Fibroblast of skin of scalp (primary cell): ENCODE data around the gene MYH6. TPM values are rescaled to one million over a fixed set of nuclear protein-coding genes. Genes with fewer than 3 reads are reported as not detected.
"Not testable (repeated sequence)": the region's sequence is repeated elsewhere in the genome, so short reads cannot be mapped to it uniquely, and the experiment has no call there.

Experiments used
- DNase-seq: peaks from one replicate; pipeline ENCODE4 v3.0.0-alpha.2; 2013
- polyA plus RNA-seq, 2 experiments: library from polyadenylated mRNA; unstranded; fragments of 120-200 nt; gene quantifications; one replicate each; pipeline ENCODE4 v1.2.1, GENCODE V29; 2013; ENCODE audit not compliant: insufficient read length in 2 of 2

The MYH6 gene
- polyA plus RNA-seq (2013, experiment 1 of 2; ENCODE audit: insufficient read length): not detected
- polyA plus RNA-seq (2013, experiment 2 of 2; ENCODE audit: insufficient read length): 0.12 TPM

GRCh38 chr14:23407516-23408306 is at the start of gene MYH6:
TSS of gene MYH6 (minus strand) at chr14:23408273. CDS start at chr14:23407223, 1,050 bp downstream.
- DNase-seq: no peak

- DNase-seq: not testable (repeated sequence)
These were observed 49.0 kb upstream of the MYH6 start for GRCh38 chr14:23456883-23457586.

DNA sequence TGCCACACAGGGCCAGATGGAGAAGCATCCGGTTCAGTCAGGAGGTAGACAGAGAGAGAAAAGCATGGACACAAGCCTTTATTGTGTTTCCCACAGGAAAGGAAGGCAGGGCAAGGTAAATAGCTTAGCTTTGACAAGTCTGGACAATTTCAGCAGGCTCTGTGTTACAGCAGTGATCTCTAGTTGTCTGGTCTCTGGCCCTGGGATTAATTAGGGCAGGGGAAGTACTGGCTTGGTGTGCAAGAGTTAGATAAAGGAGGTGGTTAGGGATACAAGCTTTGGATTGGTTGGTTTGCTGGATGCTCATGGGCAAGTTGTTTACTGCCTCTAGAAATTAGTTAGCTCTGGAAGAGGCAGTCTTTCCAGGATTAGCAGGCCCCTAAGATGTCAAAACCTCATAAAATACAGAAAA is 46.4 kb upstream of the MYH6 start:
- no peak for DNase-seq

GRCh38 chr14:23452237-23452636 is 44.2 kb upstream of the MYH6 start:
- no peak for DNase-seq

DNA sequence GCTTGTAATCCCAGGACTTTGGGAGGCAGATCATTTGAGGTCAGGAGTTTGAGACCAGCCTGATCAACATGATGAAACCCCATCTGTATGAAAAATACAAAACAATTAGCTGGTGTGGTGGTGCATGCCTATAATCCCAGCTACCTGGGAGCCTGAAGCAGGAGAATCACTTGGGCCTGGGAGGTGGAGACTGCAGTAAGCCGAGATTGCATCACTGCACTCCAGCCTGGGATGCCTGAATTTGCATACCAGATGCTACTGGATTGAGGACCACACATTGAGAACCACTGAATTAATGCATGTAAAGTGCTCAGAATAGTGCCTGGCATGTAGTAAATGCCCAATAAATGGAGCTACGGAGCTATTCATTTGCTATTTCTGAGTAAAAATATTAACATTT is 42.3 kb upstream of the MYH6 start:
- no peak for DNase-seq

GRCh38 chr14:23449314-23449713 is 41.2 kb upstream of the MYH6 start:
- no peak for DNase-seq

GRCh38 chr14:23447361-23448350 is 39.6 kb upstream of the MYH6 start:
- no peak for DNase-seq

GRCh38 chr14:23446291-23446851 is 38.3 kb upstream of the MYH6 start:
- DNase-seq: no peak

- DNase-seq: no peak
These were observed 37.7 kb upstream of the MYH6 start for GRCh38 chr14:23445773-23446172.

GRCh38 chr14:23444314-23444713 is 36.2 kb upstream of the MYH6 start:
- DNase-seq: no peak

DNA sequence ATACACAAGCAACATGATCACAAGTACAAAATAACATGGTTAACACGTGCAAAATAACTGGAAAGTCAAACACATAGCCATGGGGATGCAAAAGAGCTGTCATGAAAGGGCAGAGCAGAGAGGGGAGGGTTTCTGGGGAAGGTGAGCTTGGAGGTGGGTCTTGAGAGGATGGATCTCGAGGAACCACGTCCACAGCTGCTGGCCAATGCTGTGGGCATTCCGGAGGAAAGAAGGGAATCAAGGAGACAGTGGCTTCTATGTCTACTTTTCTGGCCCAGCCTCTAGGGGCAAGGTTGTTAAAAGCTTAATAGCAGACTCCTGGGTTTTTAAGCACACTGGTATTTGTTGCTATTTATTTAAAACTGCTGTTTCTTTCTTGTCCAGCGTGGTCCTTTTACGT is 35.8 kb upstream of the MYH6 start:
- no peak for DNase-seq

DNA sequence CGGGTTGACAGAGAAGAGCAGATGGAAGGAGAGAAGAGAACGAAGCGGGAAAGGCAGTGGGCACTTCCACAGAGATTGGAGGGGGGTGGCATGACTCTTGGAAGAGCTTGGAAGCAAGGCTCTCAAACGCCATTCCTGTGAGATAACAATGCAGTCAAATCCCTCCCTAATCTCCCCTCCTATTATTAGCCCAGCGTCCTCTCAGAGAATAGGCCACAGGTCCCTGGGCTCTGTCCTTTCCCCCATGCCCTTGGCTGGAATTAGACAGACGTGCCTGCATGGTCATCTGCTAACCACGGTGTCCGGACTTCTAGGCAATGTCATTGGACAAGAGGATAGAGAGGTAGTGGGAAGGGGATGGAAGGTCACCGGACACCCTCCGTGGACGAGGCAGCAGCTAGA is 35.3 kb upstream of the MYH6 start:
- no peak for DNase-seq

- no peak for DNase-seq
These were observed 34.8 kb upstream of the MYH6 start for GRCh38 chr14:23442721-23443356.

GRCh38 chr14:23441076-23441475 is 33.0 kb upstream of the MYH6 start:
- no peak for DNase-seq

DNA sequence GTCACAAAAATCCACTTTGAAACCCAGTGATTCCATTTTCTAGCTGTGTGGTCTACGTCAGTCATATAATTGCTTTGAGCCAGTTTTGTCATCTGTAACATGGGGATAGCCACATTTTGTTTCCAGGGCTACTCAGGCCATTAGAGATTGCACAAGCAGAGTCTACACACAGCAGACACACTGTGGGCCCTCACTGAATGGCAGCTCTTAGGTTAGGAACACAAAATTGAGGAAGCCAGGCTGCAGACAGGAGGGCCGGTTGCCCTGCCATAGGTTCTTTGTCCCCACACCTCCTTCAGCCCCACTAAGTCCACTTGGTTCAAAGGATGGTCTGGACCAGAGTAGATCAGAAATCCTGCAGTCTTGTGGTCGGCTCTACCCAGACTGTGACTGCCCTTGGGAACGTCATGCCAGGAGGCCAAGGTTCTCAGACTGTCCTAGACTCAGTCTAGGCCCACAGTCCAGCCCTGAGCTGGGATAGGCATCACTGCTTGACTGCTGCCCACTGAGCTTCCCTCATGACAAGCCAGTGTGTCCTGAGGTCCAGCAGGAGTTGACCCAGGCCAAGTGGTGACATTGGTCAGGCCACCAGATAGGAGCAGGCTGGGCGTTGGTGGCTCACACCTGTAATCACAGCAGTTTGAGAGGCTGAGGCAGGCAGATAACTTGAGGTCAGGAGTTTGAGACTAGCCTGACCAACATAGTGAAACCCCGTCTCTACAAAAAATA is 31.2 kb upstream of the MYH6 start:
- no peak for DNase-seq

DNA sequence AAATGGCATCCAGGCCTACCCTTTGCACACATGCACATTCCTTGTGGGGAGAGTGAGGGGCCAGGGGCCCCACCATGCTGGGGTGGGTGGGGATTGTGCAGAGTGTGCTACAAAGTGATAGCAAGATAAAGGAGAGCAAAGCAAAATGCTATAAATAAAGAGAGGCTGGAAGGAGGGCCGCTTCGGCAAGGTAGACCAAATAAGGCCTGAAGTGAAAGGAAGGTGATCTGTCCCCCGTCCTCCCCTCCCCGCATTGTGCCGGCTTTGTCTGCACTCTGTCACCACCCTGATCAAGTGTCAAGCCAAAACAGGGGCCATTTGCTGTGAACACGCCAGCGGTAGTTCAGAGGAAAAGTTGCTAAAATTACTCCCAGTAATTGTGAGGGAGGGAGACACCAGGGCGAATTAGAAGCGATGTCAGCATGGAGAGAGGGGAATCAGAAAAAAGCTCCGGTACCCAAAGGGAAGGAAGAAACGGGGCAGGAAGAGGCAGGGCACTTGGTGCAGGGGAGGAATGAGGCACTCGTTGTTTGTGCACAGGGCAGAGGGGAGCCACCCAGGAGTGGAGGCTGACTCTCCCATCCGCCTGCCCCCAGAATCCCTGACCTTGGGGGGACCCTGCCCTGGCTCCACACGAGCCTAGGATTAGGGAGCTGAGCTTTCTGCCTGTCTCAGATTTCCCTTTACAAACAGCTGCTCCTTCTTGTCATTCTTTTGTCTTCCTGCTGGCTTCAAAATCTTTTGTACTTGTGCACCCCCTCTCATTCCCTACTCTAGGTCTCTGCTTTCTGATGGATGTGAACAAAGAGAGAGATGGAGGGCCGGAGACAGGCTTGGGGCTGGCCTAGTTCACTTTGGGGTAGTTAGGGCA is 30.3 kb upstream of the MYH6 start:
- no peak for DNase-seq

DNA sequence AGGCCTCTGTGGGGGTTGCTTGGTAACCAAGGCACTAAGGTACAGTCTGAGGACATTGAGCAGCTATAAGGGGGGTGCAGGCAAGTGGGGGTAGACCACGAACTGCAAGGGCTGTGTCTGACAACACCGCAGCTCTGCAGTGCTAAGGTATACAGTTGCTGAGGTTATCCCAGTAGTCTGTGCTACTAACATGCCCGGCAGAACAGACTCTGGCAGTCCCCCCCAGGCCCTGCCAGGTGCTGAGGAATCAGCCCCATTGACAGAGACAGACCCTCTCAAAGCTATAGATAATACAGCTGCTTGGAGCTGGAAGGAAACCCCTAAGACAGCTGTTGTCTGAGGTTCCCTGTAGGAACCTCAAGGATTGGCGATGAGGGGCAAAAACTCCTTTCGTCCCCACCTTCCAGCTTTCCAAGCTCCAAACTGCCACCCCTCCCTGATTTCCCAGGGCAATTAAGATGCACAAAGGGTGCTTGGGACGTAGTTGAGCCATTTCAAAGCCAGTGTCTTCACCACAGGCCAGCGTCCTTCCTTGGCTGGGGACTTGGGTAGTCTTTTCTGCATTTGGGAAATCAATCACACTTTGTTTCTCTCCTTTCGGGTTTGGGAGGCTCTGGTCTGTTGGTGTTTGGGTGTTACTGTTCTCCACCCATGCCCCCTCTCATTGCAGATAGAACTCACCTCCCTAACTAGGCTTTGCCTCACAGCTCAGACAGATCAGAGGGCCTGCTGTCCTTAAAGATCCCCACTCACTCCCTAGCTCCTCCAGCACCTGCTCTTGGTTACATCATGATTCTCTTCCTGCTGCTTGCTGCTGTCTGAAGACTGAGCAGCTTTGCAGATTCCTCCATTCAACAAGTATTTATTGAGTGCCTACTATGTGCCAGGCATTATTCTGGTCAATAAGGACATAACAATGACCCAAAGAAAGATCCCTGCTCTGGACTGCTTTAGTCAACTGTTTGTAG is 29.3 kb upstream of the MYH6 start:
- DNase-seq: no peak

- DNase-seq: no peak
These were observed 28.5 kb upstream of the MYH6 start for GRCh38 chr14:23436327-23437132.
